Right kidney (tissue), 1 donor: ENCODE data around the gene HOXD8.

ENCODE experiments used
- DNase-seq: peaks from one replicate; pipeline ENCODE4 v3.0.0-alpha.2; 2016

The HOXD8 gene

GRCh38 chr2:176088937-176089842 lies 40.3 kb upstream of the HOXD8 start:
- DNase-seq, result peak; percentile 26

GRCh38 chr2:176089843-176090395 lies 39.6 kb upstream of the HOXD8 start:
- peak; percentile 24 for DNase-seq

GRCh38 chr2:176090862-176091261 lies 38.6 kb upstream of the HOXD8 start:
- DNase-seq, result no peak

GRCh38 chr2:176091329-176092258 lies 37.9 kb upstream of the HOXD8 start:
- peak; percentile 68 for DNase-seq

- peak; percentile 87 for DNase-seq
Measured at GRCh38 chr2:176092270-176093144, 37.0 kb upstream of the HOXD8 start, which contains the start of gene HOXD13. Gene HOXD13, plus strand, starts transcription at chr2:176092721. Its CDS starts 170 bp downstream, at chr2:176092891.

GRCh38 chr2:176093145-176093897 lies 36.2 kb upstream of the HOXD8 start:
- DNase-seq, result no peak

- DNase-seq, result no peak
Measured at GRCh38 chr2:176093898-176094249, 35.6 kb upstream of the HOXD8 start.

- no peak for DNase-seq
Measured at GRCh38 chr2:176094349-176094748, 35.2 kb upstream of the HOXD8 start.

- DNase-seq, result no peak
Measured at GRCh38 chr2:176095421-176095820, 34.1 kb upstream of the HOXD8 start.

- DNase-seq, result peak; percentile 80
Measured at GRCh38 chr2:176096243-176096985, 33.1 kb upstream of the HOXD8 start.

GRCh38 chr2:176096986-176097819 lies 32.3 kb upstream of the HOXD8 start:
- peak; percentile 87 for DNase-seq

- DNase-seq, result no peak
Measured at GRCh38 chr2:176097820-176098365, 31.6 kb upstream of the HOXD8 start.

GRCh38 chr2:176098366-176099158 lies 30.9 kb upstream of the HOXD8 start:
- peak; percentile 79 for DNase-seq

- DNase-seq, result no peak
Measured at GRCh38 chr2:176099159-176099727, 30.3 kb upstream of the HOXD8 start.

- peak; percentile 84 for DNase-seq
Measured at GRCh38 chr2:176099728-176100546, 29.6 kb upstream of the HOXD8 start, which contains the start of gene HOXD12. Gene HOXD12, plus strand, starts transcription at chr2:176099795. Its CDS starts 7 bp downstream, at chr2:176099802.

GRCh38 chr2:176100547-176101140 lies 28.9 kb upstream of the HOXD8 start:
- DNase-seq, result no peak
